Spinal cord (tissue), 4 donors: Measurements from ENCODE around the gene NENF. TPM values are rescaled to one million over a fixed set of nuclear protein-coding genes. Genes with fewer than 3 reads are reported as not detected.

Source experiments
- polyA plus RNA-seq, 2 donors: library from polyadenylated mRNA; unstranded; fragments of 120-200 nt; gene quantifications; one replicate each; pipeline ENCODE4 v1.2.1, GENCODE V29; 2013; ENCODE audit not compliant: insufficient read length in 2 of 2
- total RNA-seq, 2 donors: library from RNA; depleted of rRNA in 1 of 2; stranded (reverse); fragments of 120-200 nt in 1 of 2; fragments of >200 nt in 1 of 2; gene quantifications; one replicate each; pipeline versions ENCODE4 v1.2.3 to v1.2.4, GENCODE V29; 2013 to 2014

The NENF gene
- total and polyA plus RNA-seq, 4 donors = 34.3 to 142 (median 67.8) TPM

Other genes starting within 250 kb of the NENF start
- 10 to 100 TPM; 27.7 to 41.0 TPM for gene PPP2R5A, start 147.5 kb upstream of the NENF start, total RNA-seq
- gene PPP2R5A, start 147.5 kb upstream of the NENF start, polyA plus RNA-seq = 10 to 100 TPM; 34.2 to 45.2 TPM
- gene PACC1, start 18.0 kb upstream of the NENF start, total RNA-seq = 10 to 100 TPM; 35.2 to 54.4 TPM
- gene PACC1, start 18.0 kb upstream of the NENF start, polyA plus RNA-seq = 10 to 100 TPM; 67.3 to 79.7 TPM
- 10 to 100 TPM in 1 of 2 donors, 1 to 10 TPM in 1; 6.0 to 18.3 TPM for gene ATF3, start 175.8 kb downstream of the NENF start, total RNA-seq
- 1 to 10 TPM; 5.3 to 5.9 TPM for gene ATF3, start 175.8 kb downstream of the NENF start, polyA plus RNA-seq